Left ventricle myocardium inferior (tissue), 1 donor: ENCODE data around the gene SETBP1. TPM values are rescaled to one million over a fixed set of nuclear protein-coding genes. Genes with fewer than 3 reads are reported as not detected.

ENCODE experiments used
- DNase-seq: peaks from one replicate; pipeline ENCODE4 v3.0.0-alpha.2; 2020
- H3K27ac ChIP-seq: fragments of 200-600 bp; replicated peaks from 2 replicates; pipeline ENCODE4 v1.8.0; 2021
- H3K27me3 ChIP-seq: fragments of 200-600 bp; 2 replicates; pipeline ENCODE4 v1.8.0; 2021; ENCODE audit warnings: low read depth
- H3K36me3 ChIP-seq: fragments of 200-600 bp; 2 replicates; pipeline ENCODE4 v1.8.0; 2021
- H3K4me1 ChIP-seq: fragments of 200-600 bp; 2 replicates; pipeline ENCODE4 v1.8.0; 2021
- H3K4me3 ChIP-seq: fragments of 200-600 bp; 2 replicates; pipeline ENCODE4 v1.8.0; 2021; ENCODE audit warnings: mild to moderate bottlenecking, moderate library complexity
- H3K9me3 ChIP-seq: fragments of 200-600 bp; replicated peaks from 2 replicates; pipeline ENCODE4 v1.8.0; 2021
- intact Hi-C: fragments of 100-400 bp; cut with micrococcal nuclease; formaldehyde crosslinking; loops from one replicate; pipeline ENCODE4 v1.11.0; 2022
- total RNA-seq: library from RNA; stranded (reverse); fragmentation: NEBNext Ultra II Directional; extraction: Animal tissue kit (Norgen Biotek cat#: 25700); gene quantifications from one replicate; pipeline ENCODE4 v1.2.1, GENCODE V29; 2021
- TF ChIP-seq, protein P1 (sequence below): fragments of 200-600 bp; IDR thresholded peaks from 2 replicates; pipeline ENCODE4 v1.8.0; 2021; ENCODE audit warnings: antibody characterized with exemption, mild to moderate bottlenecking, borderline replicate concordance
- donor health status: DM: no; HTN: yes; CAD: no; lungs with severe emphysema.

The SETBP1 gene
- total RNA-seq, 1 donor from 2014 or later = 10.3 TPM

DNA sequence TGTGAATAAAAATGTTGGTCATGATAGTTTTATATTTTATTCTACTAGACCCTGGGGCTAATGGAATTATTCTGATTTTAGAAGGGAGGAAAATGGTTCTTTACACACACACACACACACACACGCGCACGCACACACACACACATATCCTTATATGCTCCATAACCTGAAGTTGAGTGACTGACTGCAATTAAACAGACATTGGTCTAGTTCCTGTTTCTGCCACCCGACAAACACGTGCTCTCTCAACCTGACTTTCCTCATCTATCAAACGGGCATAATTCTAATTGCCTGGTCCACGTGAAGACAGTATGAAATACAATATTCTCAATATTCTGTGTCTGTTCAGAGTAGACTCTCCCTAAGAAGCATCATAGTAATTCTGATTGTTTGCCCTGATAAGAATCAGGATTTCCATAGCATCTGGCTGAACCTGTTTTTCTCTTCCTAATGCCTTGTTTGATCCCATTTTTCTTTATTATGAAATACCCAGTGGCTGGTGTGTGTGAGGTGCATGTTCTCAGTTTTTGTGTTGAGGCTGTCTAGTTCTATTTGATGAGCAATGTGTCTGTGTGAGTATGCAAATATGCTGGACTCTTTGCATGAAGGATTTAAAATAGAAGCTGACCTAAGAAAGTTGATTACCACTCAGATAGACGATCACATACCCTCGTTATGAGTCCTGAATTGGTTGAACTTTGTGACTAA lies 51.0 kb downstream of the SETBP1 start:
- Histone ChIP-seq H3K36me3 (no peaks in the 10 kb centered on the region), H3K9me3 (no peaks in the 10 kb centered on the region), H3K4me3 (no peak overlapping the region), H3K27me3 (no peaks in the 10 kb centered on the region), H3K4me1 (peaks cover 7% of the 10 kb centered on the region), H3K27ac (no peak overlapping the region)
- intact Hi-C loops = no loop called here
- DNase-seq = no peak
- TF ChIP-seq, protein P1, sequence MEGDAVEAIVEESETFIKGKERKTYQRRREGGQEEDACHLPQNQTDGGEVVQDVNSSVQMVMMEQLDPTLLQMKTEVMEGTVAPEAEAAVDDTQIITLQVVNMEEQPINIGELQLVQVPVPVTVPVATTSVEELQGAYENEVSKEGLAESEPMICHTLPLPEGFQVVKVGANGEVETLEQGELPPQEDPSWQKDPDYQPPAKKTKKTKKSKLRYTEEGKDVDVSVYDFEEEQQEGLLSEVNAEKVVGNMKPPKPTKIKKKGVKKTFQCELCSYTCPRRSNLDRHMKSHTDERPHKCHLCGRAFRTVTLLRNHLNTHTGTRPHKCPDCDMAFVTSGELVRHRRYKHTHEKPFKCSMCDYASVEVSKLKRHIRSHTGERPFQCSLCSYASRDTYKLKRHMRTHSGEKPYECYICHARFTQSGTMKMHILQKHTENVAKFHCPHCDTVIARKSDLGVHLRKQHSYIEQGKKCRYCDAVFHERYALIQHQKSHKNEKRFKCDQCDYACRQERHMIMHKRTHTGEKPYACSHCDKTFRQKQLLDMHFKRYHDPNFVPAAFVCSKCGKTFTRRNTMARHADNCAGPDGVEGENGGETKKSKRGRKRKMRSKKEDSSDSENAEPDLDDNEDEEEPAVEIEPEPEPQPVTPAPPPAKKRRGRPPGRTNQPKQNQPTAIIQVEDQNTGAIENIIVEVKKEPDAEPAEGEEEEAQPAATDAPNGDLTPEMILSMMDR = no peak

DNA sequence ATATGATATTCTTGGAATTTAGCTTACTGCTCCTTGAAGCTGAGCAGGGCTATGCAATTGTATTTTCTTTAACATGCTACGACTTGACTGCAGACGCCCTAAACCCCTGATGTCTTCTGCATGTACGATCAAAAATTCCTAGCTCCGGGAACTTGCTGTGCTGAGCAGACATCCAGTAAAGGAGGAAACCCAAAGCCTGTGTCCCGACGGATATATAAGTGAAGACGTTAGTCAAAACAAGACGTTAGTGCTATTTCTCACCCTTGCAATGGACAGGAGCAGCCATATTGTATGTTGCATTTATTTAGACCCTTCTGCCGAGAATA lies 51.5 kb downstream of the SETBP1 start:
- Histone ChIP-seq H3K27ac (no peak overlapping the region), H3K27me3 (no peaks in the 10 kb centered on the region), H3K9me3 (no peaks in the 10 kb centered on the region), H3K4me3 (no peak overlapping the region), H3K36me3 (no peaks in the 10 kb centered on the region), H3K4me1 (peaks cover 9% of the 10 kb centered on the region)
- TF ChIP-seq, protein P1 = no peak
- DNase-seq = no peak
- intact Hi-C loops = no loop called here

DNA sequence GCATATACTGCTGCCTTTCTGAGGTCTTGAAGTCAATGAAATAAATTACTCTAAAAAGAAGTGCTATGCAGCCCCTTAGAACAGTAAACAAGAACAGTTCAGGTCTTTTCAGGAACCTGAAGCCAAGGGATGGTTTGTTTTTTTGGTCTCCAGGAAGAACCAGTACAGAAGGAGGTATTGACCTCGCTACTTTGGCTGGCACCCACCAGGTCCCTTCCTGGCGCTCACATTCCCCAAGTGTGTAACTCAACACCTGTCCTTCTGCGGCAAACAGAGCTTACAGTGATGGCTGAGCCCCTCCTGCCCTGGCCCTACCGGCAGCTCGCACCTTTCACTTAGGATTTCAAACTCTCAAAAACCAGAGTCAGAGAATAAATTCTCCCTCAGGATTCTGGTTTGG lies 51.9 kb downstream of the SETBP1 start:
- Histone ChIP-seq H3K9me3 (no peaks in the 10 kb centered on the region), H3K27me3 (no peaks in the 10 kb centered on the region), H3K4me3 (no peak overlapping the region), H3K27ac (no peak overlapping the region), H3K36me3 (no peaks in the 10 kb centered on the region), H3K4me1 (peaks cover 8% of the 10 kb centered on the region)
- no peak for DNase-seq
- intact Hi-C loops = no loop called here
- TF ChIP-seq, protein P1 = no peak

DNA sequence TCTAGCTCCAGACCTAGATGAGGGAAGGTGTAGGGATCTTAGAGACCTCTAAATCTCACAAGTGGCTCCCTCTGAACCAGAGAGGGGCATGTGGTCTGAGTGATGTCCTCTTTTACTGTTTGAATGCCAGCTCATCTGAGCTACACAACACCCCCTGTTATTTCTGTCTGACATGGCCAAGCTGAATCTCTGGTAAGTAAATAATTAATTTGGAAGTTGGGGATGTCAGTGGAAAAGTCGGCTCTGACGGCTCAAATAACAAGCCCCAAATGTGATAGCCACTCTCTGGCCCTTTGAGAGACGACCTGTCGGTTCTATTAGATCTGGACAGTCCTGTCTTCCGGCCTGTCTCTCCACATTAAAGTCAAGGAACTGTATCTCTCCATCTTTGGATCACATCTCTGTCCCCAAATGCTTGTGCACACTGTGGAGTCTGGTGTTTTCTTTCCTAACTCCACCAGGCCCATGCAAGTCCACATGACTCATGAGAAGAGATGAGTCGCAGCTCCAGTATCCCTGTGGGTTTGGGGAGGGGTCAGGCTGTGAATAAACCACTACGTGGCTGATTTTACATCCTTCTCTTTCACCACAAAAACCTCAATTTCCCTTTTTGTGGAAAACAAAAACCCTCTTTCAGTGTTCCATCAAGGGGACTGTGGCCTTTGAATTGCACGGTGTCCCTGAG lies 52.5 kb downstream of the SETBP1 start:
- no peak overlapping the region for H3K4me3 ChIP-seq
- TF ChIP-seq, protein P1 = no peak
- no peaks in the 10 kb centered on the region for H3K27me3 ChIP-seq
- H3K4me1 ChIP-seq = peaks cover 7% of the 10 kb centered on the region
- no peaks in the 10 kb centered on the region for H3K36me3 ChIP-seq
- intact Hi-C loops = no loop called here
- H3K9me3 ChIP-seq = no peaks in the 10 kb centered on the region
- H3K27ac ChIP-seq = no peak overlapping the region
- DNase-seq = no peak

DNA sequence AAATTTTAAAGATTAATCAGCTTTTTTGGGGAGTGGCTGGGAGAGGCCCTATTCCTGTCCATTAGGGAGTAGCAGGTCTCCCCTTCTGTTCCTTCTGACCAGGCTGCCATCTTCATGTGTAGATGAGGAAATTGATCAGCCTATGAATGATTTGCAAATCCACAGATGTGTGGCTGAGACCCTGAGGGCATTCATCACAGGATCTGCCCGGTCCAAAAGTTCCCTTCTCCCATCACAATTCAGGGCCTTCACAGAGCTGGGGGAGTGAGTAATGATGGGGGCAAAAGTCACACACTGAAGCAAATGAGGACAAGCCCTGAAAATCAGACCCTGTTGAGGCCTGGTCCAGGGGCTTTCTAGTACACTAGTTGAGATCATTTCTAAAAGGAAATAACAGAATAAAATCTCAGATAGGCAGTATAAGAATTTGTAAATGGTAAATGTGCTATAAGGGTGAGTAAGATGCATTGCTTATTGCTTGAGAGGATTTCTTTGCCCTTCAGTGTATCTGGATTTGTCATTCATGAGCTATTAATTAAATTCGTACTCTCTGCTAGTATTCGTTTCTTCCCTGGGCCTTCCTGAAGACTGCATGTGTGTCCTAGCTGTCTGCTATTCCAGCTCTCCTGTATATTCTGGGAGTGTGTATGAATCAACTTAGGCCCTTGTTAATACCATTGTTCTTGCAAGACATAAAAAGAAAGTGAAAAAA lies 53.2 kb downstream of the SETBP1 start:
- Histone ChIP-seq H3K4me3 (no peak overlapping the region), H3K9me3 (no peaks in the 10 kb centered on the region), H3K4me1 (peaks cover 7% of the 10 kb centered on the region), H3K27ac (no peak overlapping the region), H3K27me3 (no peaks in the 10 kb centered on the region), H3K36me3 (no peaks in the 10 kb centered on the region)
- no peak for DNase-seq
- intact Hi-C loops = no loop called here
- TF ChIP-seq, protein P1 = no peak
